Pancreas (tissue), 10 donors: ENCODE data around the gene ZNF486. TPM values are rescaled to one million over a fixed set of nuclear protein-coding genes. Genes with fewer than 3 reads are reported as not detected.
A peak's percentile ranks its signal among the peaks of the same experiment; 100 is the strongest.
"Not testable (repeated sequence)": the region's sequence is repeated elsewhere in the genome, so short reads cannot be mapped to it uniquely, and the experiment has no call there.

Experiments
- ATAC-seq, 4 donors: fragments of 200-7000 bp; cut with Tn5 transposase; one replicate each; pipeline versions ENCODE4 v1.8.0 to v1.9.1; 2020; ENCODE audit warnings: mild to moderate bottlenecking in 4 of 4, moderate library complexity in 4 of 4
- DNase-seq, 6 donors: peaks; one replicate each; pipeline ENCODE4 v3.0.0-alpha.2; 2020
- FAIRE-seq: peaks from 2 replicates; lab custom pipeline; 2012; peaks lifted over from hg19 to GRCh38; lab: Jason Lieb, UNC
- H3K27ac ChIP-seq, 4 donors: fragments of 200-600 bp; sonication (generic); 1 replicate in 3 of 4; 2 replicates in 1 of 4; pipeline versions ENCODE4 v1.5.0 to v1.8.0; 2020
- H3K27me3 ChIP-seq, 4 donors: fragments of 200-600 bp; one replicate each; pipeline ENCODE4 v1.8.0; 2021
- H3K36me3 ChIP-seq, 3 donors: fragments of 200-600 bp; sonication (generic) in 1 of 3; one replicate each; pipeline versions ENCODE4 v1.5.0 to v1.8.0; 2020 to 2021
- H3K4me1 ChIP-seq, 3 donors: fragments of 200-600 bp; one replicate each; pipeline ENCODE4 v1.8.0; 2021
- H3K4me3 ChIP-seq, 4 donors: fragments of 200-600 bp; sonication (generic) in 2 of 4; one replicate each; pipeline versions ENCODE4 v1.5.0 to v1.8.0; 2020 to 2021
- H3K9me3 ChIP-seq, 4 donors: fragments of 200-600 bp; one replicate each; pipeline ENCODE4 v1.8.0; 2021
- WGBS, 2 donors: extraction: QIAGEN DNeasy Blood & Tissue Kit; methylation state at CpG; one replicate each; pipeline ENCODE4 v1.1.7; 2013; 5-methylcytosine and 5-hydroxymethylcytosine counted together
- intact Hi-C, 3 donors: fragments of 100-400 bp; cut with DNase I; formaldehyde crosslinking; loops; one replicate each; pipeline versions ENCODE4 v1.11.1 to v1.14.2; 2022
- polyA plus RNA-seq, 2 donors: library from polyadenylated mRNA; stranded (reverse); fragments of 200-250 nt; gene quantifications; one replicate each; pipeline ENCODE4 v1.2.3, GENCODE V29; 2013
- total RNA-seq, 6 donors: library from RNA; stranded (reverse); fragmentation: NEBNext Ultra II Directional in 4 of 6; extraction: Animal tissue kit (Norgen Biotek cat#: 25700) in 4 of 6; gene quantifications; one replicate each; pipeline versions ENCODE4 v1.2.1 to v1.2.4, GENCODE V29; 2021 to 2023
- TF ChIP-seq, protein P1 (sequence below), 4 donors: fragments of 200-600 bp; sonication (generic) in 3 of 4; IDR thresholded peaks; one replicate each; pipeline versions ENCODE4 v1.5.0 to v1.8.0; 2021; ENCODE audit warnings: antibody characterized with exemption in 4 of 4
- donor health status: healthy with polysubstance abuse.
- donor health status: DM: no; HTN: no; CAD: no; lungs with moderate emphysema.
- donor health status: DM: no; HTN: no; CAD: no.
- donor health status: control.
- donor health status: control.
- donor health status: Bipolar disorder and iron deficiency.
- donor health status: DM: yes; HTN: yes; CAD: no.
- donor health status: DM: no; HTN: no; CAD: no.
- donor health status: DM: no; HTN: no; CAD: no.
- donor health status: DM: yes; HTN: yes; CAD: no.

Gene ZNF486
- total and polyA plus RNA-seq, 8 donors = 2.0 to 6.1 (median 3.0) TPM

DNA sequence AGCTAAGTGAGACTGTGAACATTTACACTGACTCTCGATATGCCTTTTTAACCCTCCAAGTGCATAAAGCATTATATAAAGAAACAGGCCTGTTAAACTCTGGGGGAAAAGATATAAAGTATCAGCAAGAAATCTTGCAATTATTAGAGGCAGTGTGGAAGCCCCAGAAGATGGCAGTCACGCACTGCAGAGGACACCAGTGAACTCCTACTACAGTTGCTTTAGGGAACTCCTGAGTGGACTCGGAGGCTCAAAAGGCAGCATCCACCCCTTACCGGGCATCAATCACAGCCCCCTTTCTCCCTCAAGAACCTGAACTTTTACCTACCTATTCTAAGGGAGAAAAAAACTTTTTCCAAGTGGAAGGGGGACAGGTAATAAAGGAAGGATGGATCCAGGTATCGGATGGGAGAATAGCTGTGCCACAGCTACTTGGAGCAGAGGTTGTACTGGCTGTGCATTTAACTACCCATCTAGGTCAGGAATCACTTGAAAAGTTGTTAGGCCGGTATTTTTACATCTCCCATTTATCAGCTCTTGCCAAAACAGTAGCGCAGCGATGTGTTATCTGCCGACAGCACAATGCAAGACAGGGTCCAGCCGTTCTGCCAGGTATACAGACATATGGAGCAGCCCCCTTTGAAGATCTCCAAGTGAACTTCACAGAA, 80.1 kb downstream of the ZNF486 start:
- FAIRE-seq (no peak), DNase-seq (peak in 4 of 6 donors; percentile 34 to 70 (median 47)), ATAC-seq (peak; percentile 92 to 98 (median 96))
- no peaks in the 10 kb centered on the region for H3K9me3 ChIP-seq
- H3K27me3 ChIP-seq = no peaks in the 10 kb centered on the region
- intact Hi-C loops = loop anchor here in 2 of 3 donors (5.0 to 10.0 kb wide), 2 partner anchors 115 to 118 kb away; no protein-coding TSS in a partner anchor
- H3K4me3 ChIP-seq = no peak overlapping the region
- TF ChIP-seq, protein P1, sequence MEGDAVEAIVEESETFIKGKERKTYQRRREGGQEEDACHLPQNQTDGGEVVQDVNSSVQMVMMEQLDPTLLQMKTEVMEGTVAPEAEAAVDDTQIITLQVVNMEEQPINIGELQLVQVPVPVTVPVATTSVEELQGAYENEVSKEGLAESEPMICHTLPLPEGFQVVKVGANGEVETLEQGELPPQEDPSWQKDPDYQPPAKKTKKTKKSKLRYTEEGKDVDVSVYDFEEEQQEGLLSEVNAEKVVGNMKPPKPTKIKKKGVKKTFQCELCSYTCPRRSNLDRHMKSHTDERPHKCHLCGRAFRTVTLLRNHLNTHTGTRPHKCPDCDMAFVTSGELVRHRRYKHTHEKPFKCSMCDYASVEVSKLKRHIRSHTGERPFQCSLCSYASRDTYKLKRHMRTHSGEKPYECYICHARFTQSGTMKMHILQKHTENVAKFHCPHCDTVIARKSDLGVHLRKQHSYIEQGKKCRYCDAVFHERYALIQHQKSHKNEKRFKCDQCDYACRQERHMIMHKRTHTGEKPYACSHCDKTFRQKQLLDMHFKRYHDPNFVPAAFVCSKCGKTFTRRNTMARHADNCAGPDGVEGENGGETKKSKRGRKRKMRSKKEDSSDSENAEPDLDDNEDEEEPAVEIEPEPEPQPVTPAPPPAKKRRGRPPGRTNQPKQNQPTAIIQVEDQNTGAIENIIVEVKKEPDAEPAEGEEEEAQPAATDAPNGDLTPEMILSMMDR (IDR thresholded peaks at IDR 0.05) = peak; percentile 24 to 53 (median 51)
- WGBS, 2 donors = 16 to 21% methylated on average over 10 of the region's 10 CpGs
- peaks cover 0 to 5% (median 3%) of the 10 kb centered on the region in 3 donors for H3K4me1 ChIP-seq
- no peaks in the 10 kb centered on the region for H3K36me3 ChIP-seq
- no peak overlapping the region for H3K27ac ChIP-seq

DNA sequence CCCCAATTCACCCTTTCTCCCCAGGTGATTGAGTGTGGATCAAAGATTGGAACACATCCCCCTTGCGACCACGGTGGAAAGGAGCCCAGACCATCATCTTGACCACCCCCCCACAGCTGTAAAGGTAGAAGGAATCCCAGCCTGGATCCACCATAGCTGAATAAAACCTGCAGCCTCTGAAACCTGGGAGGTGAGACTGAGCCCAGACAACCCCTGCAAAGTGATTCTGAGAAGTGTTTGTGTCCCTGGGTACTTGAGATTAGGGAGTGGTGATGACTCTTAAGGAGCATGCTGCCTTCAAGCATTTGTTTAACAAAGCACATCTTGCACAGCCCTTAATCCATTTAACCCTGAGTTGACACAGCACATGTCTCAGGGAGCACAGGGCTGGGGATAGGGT, 81.2 kb downstream of the ZNF486 start:
- ATAC-seq, H3K36me3 ChIP-seq, H3K27ac ChIP-seq, H3K9me3 ChIP-seq, H3K27me3 ChIP-seq, H3K4me3 ChIP-seq, FAIRE-seq, H3K4me1 ChIP-seq, DNase-seq: not testable (repeated sequence)
- intact Hi-C loops = loop anchor here in 2 of 3 donors (5.0 to 10.0 kb wide), 2 partner anchors 114 to 117 kb away; no protein-coding TSS in a partner anchor
- WGBS, 2 donors = 86 to 97% methylated on average over 2 of the region's 2 CpGs

Other genes with a start within 250 kb of the ZNF486 start
- gene ZNF682, start 127.7 kb upstream of the ZNF486 start, total RNA-seq = 1 to 10 TPM; 1.3 to 3.2 (median 2.8) TPM
- gene ZNF682, start 127.7 kb upstream of the ZNF486 start, polyA plus RNA-seq = 1 to 10 TPM; 6.3 to 7.3 TPM
- gene ZNF90, start 89.2 kb upstream of the ZNF486 start, total RNA-seq = 1 to 10 TPM; 1.1 to 4.1 (median 2.7) TPM
- 1 to 10 TPM; 2.5 to 3.4 TPM for gene ZNF90, start 89.2 kb upstream of the ZNF486 start, polyA plus RNA-seq